Stimulated activated CD4-positive, alpha-beta T cell treated with anti-CD3 and anti-CD28 coated beads, TNF-alpha, amount 100 ng/mL, for 48 hours (primary cell): ENCODE measurements around the gene NISCH.

Experiments
- DNase-seq, 3 donors: peaks; one replicate each; pipeline ENCODE4 v3.0.0-alpha.2; 2020; ENCODE audit warnings: low read depth in 3 of 3

Gene NISCH

GRCh38 chr3:52455283-52456168 is at the start of gene NISCH:
NISCH (plus strand) TSS chr3:52455604; CDS start chr3:52455642, 38 bp downstream.
- peak; percentile 89 to 98 (median 95) for DNase-seq

- DNase-seq = no peak
Measured at GRCh38 chr3:52406231-52406661, 49.2 kb upstream of the NISCH start.

- no peak for DNase-seq
Measured at GRCh38 chr3:52406791-52407510, 48.5 kb upstream of the NISCH start.

GRCh38 chr3:52407779-52408178 is 47.6 kb upstream of the NISCH start:
- DNase-seq = no peak

- no peak for DNase-seq
Measured at GRCh38 chr3:52408466-52408865, 46.9 kb upstream of the NISCH start.

GRCh38 chr3:52415800-52416199 is 39.6 kb upstream of the NISCH start:
- DNase-seq = no peak

- DNase-seq = no peak
Measured at GRCh38 chr3:52420388-52420787, 35.0 kb upstream of the NISCH start.

GRCh38 chr3:52422669-52423068 is 32.7 kb upstream of the NISCH start:
- no peak for DNase-seq

GRCh38 chr3:52423173-52423572 is 32.2 kb upstream of the NISCH start:
- no peak for DNase-seq

GRCh38 chr3:52428151-52429005 is 27.0 kb upstream of the NISCH start:
- DNase-seq = no peak

GRCh38 chr3:52429031-52429430 is 26.4 kb upstream of the NISCH start:
- DNase-seq = no peak

- DNase-seq = no peak
Measured at GRCh38 chr3:52429779-52430415, 25.5 kb upstream of the NISCH start.

GRCh38 chr3:52430416-52430810 is 25.0 kb upstream of the NISCH start:
- DNase-seq = no peak

- DNase-seq = no peak
Measured at GRCh38 chr3:52431459-52432223, 23.8 kb upstream of the NISCH start.

- no peak for DNase-seq
Measured at GRCh38 chr3:52432225-52432624, 23.2 kb upstream of the NISCH start.

GRCh38 chr3:52432691-52433141 is 22.7 kb upstream of the NISCH start:
- DNase-seq = no peak

- no peak for DNase-seq
Measured at GRCh38 chr3:52433328-52433995, 21.9 kb upstream of the NISCH start.

GRCh38 chr3:52433996-52434479 is 21.4 kb upstream of the NISCH start:
- DNase-seq = no peak

GRCh38 chr3:52434491-52435115 is 20.8 kb upstream of the NISCH start:
- DNase-seq = no peak
